ENCODE measurements around the gene SEC11C.
"Not testable (repeated sequence)": the region's sequence is repeated elsewhere in the genome, so short reads cannot be mapped to it uniquely, and the experiment has no call there.

The SEC11C gene

DNA sequence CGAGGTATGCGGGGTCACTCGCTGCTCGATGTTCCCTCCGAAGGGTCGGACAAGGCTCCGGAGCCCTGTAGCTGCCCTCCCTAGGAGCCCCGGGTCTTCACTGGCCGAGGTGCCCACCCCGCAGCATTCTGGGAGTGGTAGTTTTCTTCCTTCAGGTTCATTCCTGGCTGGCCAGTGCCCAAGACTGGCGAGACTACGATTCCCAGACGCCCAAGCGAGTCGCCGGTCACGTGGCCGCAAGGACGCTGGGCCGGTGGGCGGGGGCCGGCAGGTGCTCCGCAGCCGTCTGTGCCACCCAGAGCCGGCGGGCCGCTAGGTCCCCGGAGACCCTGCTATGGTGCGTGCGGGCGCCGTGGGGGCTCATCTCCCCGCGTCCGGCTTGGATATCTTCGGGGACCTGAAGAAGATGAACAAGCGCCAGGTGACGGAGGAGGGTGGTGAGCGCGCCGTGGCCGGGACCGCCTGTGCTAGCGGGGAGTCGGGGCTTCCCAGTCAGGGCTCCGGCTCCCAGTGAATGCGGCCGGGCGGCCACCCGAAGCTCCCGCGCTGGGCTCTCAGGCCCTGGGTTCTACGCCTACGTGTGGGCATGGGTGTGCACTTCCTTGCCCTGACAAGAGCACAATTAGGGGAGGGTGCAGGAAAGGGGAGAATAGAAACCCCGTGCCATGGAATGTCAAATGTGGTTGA is at the start of gene SEC11C:
Gene SEC11C (plus strand): TSS at position 270 of the 687 bp plus-strand sequence. CDS start 65 bp downstream, at position 335.
- DNase-seq = peak; percentile 98

- DNase-seq = no peak
These were observed 48.6 kb upstream of the SEC11C start for GRCh38 chr18:59090966-59091603.

DNA sequence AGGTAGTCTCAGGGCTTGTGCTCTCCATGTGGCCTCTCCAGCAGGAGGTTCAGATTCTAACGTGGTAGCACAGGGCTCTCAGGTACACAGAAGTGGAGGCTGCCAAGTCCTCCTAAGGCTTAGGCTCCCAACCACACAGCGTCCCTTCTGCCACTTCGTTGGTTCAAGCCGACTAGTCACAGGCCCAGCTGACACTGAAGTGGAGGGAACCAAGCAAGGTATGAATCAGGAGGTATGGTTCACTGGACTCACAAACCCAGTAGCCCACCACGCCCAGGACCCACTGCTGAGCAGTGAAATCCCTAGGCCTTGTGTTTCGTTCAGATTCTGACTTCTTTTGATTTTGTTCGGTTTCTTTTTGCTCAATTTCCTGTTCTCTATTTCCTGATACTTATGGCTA is 46.0 kb upstream of the SEC11C start:
- no peak for DNase-seq

- no peak for DNase-seq
These were observed 45.1 kb upstream of the SEC11C start for GRCh38 chr18:59094569-59094968.

GRCh38 chr18:59096098-59096789 is 43.4 kb upstream of the SEC11C start:
- DNase-seq = no peak

DNA sequence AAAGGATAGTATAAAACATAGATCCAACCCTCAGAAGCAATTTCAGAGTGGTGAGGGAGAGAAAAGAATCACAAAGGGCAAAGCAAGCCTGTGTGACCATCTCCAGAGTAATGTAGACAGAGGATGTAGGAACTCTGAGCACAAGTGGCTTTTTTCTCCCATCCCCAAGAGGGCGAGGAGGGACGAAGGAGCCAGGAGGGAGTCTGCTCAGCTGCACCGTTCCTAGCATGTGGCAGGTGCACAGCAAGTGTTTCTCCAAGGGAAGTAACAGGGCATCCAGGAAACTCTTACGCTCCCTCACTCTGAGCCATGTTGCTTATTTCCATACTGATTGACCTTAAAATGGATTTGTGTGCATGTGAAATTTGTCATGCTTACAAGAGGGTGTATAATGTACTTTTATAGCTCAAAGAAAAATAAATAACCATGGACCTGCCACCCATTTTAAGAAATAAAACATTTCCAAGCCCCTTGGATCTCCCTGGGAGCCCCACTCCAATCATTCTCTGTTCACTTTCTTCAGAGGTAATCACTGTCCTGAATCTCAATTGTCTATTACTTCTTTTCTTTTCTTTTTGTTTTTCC is 37.8 kb upstream of the SEC11C start:
- DNase-seq = no peak

DNA sequence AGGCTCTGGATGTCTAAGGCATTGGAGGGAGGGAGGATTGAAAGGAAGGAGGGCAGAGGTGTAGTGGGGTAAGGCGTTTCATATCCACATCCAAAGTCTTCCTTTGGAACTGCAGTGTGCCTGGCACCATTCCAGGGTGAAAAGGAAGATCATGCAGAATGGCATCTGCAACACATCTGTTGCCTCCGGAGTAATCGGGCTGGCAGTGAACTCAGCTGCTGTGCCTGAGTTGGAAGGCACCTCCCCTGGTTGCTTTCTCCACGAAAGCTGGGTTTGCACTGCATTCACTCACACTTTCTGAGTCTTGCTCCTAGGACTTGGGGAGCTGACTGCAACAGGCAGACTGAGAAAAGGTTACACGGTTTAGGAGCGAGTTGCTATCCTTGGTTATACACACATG is 30.3 kb upstream of the SEC11C start:
- no peak for DNase-seq

- no peak for DNase-seq
These were observed 25.5 kb upstream of the SEC11C start for GRCh38 chr18:59114160-59114559.

- peak; percentile 87 for DNase-seq
These were observed 15.9 kb upstream of the SEC11C start for GRCh38 chr18:59123588-59124369.

DNA sequence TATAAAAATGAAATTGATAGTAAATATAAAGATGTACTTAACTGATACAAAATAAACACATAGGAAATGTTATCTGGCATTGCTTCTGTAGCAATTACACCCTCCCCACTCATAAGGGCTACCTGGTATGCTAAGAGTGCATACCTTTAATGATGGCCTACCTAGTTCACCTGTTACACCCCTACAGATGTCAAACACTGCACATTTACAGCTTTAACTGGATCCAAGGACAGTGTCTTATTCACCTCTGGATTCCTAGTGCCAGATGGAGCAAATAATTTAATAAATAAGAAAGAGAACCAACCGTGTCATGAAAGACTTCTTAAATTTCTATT is 15.3 kb upstream of the SEC11C start:
- no peak for DNase-seq

DNA sequence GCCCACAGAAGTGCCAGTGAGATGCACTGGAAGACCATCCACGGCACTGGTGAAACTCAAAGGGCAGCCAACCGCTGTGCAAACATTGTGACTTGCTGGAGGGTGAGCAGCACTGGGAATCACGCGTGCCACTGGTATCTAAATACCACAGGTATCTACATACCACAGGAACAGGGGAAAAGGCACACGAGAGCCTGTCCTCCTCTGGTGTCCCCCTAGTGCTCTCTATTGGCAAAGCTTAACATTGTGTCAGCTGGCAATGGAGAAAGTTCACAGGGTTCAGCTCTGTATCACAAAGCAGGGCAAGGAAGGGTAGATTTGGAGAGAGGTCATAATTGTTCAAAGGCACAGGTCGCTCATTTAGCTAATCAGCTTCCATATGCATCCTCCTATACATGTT is 12.6 kb upstream of the SEC11C start:
- no peak for DNase-seq

- no peak for DNase-seq
These were observed 9.6 kb upstream of the SEC11C start for GRCh38 chr18:59129951-59130703.

GRCh38 chr18:59132810-59133465 is 6.7 kb upstream of the SEC11C start:
- DNase-seq = no peak

DNA sequence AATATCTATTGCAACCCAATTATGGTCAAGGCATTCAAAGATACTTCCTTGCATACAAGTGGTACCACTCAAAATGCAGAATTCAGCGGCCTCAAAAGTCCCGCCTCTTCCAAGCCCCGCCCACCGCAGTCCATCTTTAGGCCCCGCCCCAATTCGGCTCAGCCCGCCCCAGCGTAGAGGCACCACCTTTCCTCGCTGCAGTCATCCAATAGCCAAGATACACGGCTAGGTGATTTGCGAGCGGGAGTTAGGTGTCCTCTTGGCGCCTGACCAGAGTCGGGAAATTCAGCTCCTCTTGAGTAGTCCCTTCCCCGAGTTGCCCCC is 431 bp upstream of the SEC11C start:
- DNase-seq = peak; percentile 93

DNA sequence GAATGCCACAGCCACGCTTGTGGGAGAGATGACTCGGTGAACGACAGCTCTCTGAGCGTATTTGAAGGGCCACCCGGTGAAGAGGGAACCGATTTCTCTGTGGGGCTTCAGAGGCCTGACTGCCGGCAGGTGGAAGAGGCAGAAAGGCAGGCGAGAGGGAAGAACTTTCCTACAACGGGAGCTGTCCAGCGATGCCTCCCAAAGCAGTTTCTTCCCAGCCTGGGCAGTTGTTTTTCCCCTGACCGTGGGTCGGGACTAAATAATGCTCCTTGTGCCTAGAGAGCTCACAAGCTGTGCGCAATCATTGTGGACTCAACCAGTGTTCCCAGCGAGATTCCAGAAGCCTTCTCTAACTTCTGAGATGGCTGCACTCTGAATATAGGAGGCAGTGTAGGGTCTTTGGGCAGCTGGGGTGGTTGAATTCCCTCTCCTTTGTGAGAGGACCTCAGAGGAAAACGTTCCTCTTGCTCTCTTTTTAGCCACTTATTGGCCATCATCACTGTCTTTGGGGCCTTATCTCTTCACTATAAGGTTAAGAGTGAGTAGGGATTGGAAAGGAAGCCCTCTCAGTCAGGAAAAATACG is 710 bp downstream of the SEC11C start:
- peak; percentile 74 for DNase-seq

GRCh38 chr18:59141294-59142068 is 1.8 kb downstream of the SEC11C start:
- no peak for DNase-seq

DNA sequence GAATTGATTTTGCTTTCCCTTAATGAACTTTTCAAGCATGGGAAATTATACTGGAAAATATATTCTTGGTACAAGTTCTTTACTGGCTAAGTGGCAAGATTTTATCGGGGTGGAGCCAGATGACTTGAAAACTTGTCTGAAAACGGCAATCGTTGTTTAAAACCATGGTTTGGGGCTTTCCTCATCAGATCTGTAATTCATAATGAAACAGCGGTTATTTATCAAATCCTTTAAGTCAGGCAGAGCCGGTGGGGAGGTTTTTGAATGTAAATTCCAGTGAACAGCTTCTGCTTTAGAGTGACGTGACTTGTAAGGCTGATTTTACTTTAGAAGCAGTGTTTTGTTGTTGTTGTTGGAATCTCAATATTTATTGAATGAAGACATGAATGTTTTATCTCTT is 2.6 kb downstream of the SEC11C start:
- no peak for DNase-seq

GRCh38 chr18:59142800-59143416 is 3.2 kb downstream of the SEC11C start:
- not testable (repeated sequence) for DNase-seq

- no peak for DNase-seq
These were observed 3.8 kb downstream of the SEC11C start for GRCh38 chr18:59143441-59143840.

- no peak for DNase-seq
These were observed 4.8 kb downstream of the SEC11C start for GRCh38 chr18:59144483-59144882.
